SH-SY5Y (cell line): ENCODE results near the gene TFF2.

Experiments used
- GATA2 ChIP-seq: IDR thresholded peaks from 2 replicates; pipeline ENCODE4 v1.6.1; 2011; ENCODE audit warnings: mild to moderate bottlenecking, low read depth, low read length
- GATA3 ChIP-seq: IDR thresholded peaks from 2 replicates; pipeline ENCODE4 v1.6.1; 2011; ENCODE audit warnings: low read depth, mild to moderate bottlenecking, low read length, moderate library complexity

TFF2 gene

DNA sequence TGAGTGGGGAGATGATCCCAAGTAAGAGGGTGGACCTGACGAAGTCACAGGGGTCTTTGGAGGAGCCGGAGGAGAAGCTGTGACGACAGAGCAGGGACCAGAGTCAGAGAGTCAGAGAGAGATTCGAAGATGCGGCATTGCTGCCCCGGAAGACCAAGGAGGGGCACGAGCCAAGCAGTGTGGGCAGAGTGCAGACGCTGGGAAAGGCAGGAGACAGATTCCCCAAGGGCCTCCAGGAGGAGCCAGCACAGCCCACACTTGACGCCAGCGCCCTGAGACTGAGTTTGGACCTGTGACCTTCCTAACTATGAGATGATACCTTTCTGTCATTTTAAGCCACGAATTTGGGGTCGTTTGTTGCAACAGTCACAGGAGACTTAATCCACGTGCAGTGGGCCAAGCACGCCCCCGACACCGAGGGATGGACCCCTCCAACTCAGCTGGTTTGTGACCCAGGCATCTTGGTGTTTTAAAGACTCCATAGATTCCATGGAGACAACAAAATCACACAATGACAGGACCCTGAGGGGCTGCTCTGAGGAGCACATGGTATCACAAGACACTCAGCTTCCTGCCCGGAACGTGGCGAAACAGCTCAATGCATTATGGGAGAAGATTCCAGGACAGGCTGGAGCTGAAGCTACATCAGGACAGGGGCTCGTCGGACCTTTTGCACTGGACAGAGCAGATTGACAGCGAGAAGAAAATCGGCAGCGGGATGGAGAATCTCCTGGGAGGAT is 26.6 kb upstream of the TFF2 start:
- TF ChIP-seq GATA3 (no peak), GATA2 (no peak)

DNA sequence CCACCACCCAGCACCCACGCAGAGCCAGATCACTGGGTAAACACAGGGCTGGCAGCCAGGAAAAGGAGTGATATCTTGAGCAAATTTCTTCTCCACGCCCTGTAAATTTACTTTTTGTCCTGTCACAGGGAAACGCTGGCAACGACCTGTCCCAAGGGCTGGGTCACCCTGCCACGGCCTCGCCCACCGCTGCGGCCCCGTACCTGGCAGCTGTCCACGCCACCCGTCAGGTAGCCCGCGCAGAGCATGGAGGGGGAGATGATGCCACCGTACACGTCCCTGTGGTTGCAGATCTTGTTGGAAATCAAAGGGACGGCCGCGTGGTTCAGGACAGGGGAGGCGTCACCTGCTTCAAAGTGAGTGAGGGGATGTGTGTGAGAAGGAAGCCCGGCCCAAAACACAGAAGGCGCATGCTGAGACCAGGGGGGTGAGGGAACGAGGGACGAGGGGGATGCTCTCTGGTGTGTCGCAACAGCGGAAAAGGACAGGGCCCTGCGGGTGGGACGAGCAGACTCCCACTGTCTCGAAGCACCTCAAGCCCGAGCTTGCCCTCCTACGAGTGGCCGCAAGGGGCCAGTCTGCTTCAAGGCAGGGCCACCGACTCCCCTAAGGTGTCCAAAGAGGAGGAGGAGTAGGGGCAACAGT is 25.7 kb upstream of the TFF2 start:
- TF ChIP-seq GATA3 (no peak), GATA2 (no peak)

DNA sequence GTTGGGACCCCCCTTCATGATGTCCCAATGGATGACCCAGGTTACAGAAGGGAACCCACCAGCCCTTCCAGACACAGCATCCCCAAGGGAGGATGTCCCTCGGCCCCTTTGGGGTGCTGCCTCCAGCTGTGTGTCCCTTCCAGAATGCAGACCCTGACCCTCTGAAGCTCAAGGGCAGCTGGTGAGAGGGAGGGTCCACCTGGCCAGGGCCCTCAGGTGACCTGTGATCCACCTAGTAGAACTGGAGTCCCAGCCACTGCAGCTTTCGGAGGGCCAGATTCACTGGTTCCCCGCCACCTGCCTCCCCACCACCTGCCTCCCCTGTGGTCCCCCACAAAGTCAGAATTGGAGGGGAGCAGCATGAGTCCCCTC is 25.2 kb upstream of the TFF2 start:
- TF ChIP-seq GATA3: no peak
- no peak for TF ChIP-seq GATA2

DNA sequence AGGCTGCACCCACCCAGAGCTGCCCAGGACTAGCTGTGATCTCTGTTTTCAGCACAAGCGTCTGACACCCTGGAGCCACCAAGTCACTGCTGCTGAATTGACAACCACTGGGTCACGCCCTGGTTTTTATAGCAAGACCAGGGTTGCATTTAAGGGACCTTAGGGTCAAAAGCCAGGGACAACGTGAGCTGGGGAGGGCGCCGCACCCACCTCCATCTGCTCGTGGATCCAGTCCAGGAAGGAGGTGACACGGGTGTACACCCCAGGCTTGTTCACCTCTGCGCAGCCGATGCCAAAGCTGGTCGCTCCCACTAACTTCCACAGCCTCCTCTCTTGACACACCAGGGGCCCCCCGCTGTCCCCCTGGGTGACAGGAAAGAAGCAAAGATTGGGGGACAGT is 24.7 kb upstream of the TFF2 start:
- TF ChIP-seq GATA3 (no peak), GATA2 (no peak)

DNA sequence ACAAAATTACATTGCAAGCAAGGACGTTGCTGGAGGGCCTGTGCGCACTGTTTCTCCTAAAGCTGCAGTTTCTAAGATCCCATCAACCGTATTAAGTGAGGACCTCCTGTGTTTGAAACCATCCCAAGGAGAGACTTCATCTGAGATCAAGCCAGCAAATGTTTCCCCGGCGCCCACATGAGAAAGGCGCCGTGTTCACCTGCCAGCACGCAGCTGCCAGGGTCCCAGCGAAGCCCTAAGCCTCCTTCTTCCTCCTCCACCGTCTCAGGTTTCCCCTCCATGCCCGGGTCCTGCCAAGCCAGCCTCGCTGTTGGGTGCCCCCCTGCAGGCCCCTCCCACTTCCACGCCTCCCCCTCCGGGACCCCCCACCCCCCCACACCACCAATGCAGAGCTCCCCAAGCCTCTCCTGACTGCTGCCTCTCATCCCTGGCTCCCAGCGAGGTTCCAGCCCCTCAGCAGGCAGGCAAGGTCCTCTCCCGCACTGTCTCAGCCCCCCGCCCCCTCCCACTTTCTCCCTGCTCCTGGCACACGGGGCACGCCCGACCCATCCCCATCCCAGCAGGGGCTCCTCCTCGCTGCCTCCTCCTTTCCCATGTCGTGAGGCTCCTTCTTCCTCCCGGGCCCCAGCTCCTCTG is 24.2 kb upstream of the TFF2 start:
- TF ChIP-seq GATA2 (no peak), GATA3 (no peak)

DNA sequence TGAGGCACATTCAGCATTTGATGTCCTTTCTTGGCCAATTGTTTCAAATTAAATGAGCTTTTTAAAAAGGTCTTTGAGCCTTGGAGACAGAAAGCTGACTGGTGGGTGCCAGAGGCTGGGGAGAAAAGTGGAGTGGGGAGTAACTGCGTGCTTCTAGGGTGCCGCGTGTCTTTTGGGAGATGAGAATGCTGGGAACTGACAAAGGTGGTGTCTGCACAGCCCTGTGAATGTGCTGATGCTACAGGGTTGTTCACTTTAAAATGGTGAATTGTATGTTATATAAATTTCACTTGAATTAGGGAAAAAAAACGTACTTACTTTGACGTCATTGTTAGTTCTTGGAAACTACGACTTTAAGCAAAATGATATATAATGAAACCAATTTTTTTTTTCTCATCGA is 23.7 kb upstream of the TFF2 start:
- TF ChIP-seq GATA3: no peak
- TF ChIP-seq GATA2: no peak

DNA sequence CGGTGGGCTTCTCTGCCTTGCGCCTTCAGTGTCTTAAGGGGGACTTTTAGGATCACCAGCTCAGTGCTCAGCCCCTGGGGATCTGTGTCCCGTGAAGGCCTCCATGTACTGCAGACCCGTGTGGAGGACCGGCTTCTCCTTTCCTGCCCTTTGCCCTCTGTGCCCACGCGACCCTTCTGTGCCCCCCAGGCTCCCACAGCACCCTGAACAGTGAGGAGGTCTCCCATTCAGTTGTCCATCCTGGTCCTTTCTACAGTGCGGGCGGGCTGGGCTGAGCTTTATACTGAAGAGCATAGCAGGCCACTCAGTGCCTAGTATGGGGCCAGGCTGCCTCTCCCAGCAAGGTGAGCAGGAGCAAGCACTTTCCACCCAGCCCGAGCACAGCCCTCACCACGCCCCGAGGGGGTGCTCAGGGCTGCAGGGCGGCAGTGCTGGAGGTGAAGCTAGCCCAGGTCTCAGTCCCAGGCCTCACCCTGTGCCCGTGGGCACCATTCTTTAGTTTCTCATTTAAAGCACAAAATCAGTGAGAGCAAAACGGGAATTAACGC is 23.2 kb upstream of the TFF2 start:
- no peak for TF ChIP-seq GATA3
- TF ChIP-seq GATA2: no peak

DNA sequence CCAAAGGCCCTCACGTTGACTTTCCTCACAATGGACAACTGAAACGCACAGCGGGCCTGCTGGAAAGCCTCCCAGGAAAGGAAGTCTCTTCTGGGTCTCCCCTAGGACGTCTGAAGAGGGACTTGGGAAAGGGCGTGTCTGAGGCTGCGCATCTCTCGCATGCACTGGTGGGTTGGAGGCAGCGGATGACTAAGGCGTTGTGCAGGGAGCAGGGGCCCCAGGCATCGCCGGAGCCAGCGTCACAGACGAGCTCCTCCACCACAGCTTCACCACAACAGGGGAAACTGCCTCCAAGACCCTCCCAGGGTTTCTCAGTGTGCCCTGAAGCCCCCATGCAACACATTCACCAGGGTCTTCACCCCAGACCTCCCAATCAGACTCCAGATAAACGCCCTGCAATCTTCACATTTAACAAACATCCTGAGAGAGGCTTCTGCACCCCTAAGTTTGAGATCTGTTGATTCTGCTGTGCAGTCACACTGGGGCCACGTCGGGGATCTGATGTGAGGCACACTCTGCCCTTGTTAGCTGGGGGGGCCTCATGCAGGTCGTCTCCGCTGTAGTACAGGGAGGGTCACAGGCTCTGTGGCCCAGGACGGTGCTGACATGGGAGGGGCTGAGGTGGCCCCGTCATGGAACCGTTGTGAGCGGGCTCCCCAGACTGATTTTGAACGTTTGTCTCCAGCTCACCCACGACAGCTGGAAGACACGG is 22.6 kb upstream of the TFF2 start:
- no peak for TF ChIP-seq GATA3
- no peak for TF ChIP-seq GATA2

DNA sequence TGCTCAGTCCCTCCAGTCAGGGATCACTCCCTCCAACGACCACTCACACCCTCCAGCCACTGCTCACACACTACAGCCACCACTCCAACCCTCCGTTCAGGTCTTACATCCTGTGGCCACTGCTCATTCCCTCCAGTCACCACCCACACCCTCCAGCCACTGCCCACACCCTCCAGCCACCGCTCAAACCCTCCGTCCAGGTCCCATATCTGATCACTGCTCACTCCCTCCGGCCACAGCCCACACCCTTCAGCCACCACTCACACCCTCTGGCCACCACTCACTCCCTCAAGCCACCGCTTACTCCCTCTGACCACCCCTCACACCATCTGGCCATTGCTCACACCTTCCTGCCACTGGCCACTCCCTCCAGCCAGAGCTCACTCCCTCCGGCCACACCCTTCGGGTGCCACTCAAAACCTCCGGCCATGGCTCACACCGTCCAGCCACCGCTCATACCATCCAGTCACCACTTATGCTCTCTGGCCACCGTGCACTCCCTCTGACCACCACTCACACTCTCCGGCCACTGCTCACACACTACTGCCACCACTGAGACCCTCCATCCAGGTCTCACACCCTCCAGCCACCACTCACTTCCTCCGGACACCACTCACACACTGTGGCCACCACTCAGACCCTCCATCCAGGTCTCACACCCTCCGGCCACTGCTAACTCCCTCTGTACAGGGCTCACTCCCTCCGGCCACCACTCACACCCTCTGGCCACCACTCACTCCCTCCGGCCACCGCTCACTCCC is 20.3 kb upstream of the TFF2 start:
- TF ChIP-seq GATA3 (no peak), GATA2 (no peak)

DNA sequence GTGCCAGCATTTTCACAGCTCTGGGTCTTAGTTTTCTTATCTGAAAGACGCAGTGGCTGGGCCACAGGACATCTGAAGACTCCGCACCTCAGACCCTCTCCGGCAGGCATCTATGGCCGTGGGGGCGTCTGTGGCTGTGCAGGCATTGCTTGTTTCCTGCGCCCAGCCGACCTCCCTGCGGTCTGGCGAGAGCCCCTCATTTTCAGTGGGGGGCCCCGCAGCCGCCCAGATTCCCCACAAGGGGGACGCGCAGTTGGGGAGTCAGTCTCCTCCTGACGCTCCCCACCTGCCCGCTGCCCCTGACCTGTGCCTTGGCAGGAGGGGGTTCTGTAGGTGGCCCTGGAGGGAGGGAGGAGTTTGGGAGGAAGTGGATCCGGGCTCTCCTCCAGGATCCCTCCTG is 19.0 kb upstream of the TFF2 start:
- no peak for TF ChIP-seq GATA3
- TF ChIP-seq GATA2: no peak

DNA sequence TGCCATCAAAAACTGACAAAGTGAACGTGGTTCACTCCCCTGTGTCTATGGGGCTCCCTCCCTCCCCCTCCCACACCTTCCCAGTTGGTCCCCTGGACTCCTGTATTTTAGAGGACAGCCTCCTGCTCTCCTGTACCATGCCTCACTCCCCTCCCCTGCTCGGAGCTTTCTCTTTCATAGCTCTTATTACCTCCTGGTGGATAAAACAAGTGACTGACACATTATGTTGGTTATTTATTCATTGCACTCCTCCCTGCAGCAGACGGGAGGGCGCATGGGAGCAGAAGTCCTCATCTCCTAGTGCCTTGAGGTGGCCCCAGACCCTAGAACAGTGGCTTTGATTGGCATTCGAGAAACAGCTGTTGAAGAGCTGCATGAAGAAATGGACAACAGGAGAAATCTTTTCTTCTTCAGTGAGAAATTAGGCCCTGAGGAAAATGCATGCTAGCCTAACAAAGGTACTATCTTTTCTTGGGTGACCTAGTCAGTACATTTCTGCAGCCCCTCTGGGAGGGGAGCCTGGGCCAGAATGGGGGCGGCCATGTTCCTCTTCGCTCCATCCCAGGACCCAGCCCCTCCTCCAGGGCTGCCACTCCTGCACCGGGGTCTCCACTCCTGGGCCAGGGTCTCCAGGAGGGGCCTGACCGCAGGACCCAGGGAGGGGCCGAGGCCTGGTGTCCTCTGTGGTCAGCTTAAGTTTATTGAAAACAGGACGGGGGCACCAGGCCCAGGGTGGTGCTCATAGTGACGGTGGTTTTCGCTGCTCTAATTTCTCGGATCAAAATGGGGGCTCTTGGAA is 16.8 kb upstream of the TFF2 start:
- TF ChIP-seq GATA2: no peak

DNA sequence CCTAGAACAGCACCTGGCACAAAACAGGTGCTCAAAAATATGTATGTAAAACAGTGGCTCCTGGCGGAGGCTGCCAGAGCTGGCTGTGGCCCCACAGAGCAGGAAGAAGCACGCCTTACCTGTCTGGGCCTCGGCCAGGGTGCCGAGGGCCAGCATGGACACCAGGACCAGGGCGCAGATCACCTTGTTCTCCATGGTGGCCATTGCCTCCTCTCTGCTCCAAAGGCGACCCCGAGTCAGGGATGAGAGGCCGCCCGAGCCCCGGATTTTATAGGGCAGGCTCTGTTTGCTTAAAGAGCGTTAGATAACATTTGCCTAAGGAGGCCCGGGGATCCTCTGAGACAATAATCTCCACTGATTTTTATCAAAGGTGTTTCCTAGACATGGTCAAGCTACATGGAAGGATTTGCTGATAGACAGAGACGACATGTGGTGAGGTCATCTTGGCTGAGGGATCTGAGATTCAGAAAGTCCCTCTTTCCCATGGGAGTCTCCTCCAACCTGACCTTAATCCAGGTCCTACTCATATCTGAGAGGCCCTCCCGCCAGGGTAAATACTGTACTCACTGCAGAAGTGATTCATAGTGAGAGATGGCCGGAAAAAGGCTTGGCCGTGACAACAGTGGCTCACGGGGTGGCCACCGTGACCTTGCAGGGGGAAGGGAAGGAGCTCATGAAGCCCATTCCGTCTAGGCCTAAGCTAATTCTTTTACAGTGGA is 15.7 kb upstream of the TFF2 start, which contains the start of gene TFF1:
TFF1 (minus strand) TSS at position 244 of the 719 bp plus-strand sequence; CDS start at position 204, 40 bp downstream.
- no peak for TF ChIP-seq GATA2
- TF ChIP-seq GATA3: no peak
